ENCODE results near the gene TALDO1.

Gene TALDO1

DNA sequence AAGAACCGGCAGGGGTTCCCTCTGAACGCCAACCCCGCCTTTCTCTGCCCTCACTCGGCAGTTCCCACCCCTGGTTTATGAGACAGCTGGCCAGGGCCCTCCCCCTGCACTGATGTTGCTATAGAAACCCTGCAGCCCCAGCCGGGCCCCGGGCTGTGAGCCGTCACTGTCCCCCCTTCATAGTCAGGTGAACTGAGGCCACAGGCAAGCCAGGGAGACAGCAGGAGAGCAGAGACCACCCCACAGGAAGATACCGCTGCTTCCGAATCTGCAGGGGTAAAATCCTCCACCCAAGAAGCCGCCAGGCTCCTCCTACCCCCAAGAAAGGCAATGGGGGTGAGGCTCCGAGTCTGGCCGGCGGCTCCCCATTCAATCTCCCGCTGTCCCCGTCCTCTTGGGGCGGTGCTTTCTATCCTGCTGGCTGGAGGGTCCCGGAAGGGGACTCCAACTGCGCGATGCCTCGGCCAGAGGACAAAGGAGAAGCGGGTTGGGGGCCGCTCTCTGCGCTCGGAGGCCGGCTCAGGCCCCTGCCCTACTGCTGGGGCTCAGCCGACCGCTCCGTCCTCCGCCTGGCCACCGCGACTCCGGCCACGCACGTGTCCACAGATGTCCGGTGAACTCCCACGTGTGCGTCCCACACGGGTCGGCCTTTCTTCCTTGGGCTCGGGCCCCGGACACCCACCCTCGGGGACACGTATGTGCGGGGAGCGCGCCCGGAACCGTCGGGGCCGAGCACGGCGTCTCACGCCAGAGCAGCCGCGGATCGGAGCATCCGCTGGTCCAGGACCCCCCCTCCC is 50.2 kb downstream of the TALDO1 start:
- Mint-ChIP-seq H3K4me1 (ENCODE audit: low read depth) (peaks cover 33% of the 10 kb centered on the region), H3K4me3 (peak overlapping the region; percentile 84), H3K27ac (peak overlapping the region; percentile 79), H3K27me3 (no peaks in the 10 kb centered on the region), H3K9me3 (no peaks in the 10 kb centered on the region), H3K36me3 (ENCODE audit: low read depth) (peaks cover 61% of the 10 kb centered on the region)
- intact Hi-C loops (cut with micrococcal nuclease), result no loop called here

DNA sequence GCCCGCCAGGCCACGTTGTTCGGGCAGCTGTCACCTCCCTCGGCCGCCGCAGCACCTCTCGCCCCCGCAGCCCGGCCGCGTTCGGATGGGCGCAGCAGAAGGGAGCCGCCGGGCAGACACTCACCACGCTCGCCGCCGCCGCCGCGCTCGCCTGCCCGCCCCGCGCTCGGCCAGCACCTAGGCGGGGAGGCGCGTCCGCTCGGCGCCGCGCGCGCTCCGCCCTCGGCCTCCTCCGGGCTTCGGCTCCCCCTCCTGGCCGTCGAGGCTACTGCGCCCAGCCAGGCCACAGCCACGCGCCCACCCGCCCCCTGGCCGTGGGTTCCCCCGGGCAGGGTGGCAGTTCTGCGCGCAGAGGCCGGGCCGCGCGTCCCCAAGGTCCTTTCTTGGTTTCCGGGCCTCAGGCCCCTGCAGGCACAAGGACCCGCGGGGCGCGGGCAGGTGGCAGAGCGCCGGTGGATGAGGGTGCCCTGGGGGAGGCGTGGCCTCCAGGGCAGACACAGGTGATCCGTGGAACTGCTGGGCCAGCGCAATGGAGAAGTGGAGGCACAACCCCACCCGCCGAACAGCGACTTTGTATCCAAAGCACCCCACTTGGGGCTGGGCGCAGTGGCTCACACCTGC is 50.9 kb downstream of the TALDO1 start, which contains the start of gene SLC25A22:
TSS of gene SLC25A22 (minus strand) at position 189 of the 621 bp plus-strand sequence. CDS start 3,275 bp downstream, outside the sequence.
- intact Hi-C loops (cut with micrococcal nuclease), result no loop called here
- peak within 1 kb of the TSS; percentile 84 for H3K4me3 Mint-ChIP-seq
- peaks cover 33% of the 10 kb centered on the region for H3K4me1 Mint-ChIP-seq (ENCODE audit: low read depth)
- no peaks in the 10 kb centered on the region for H3K27me3 Mint-ChIP-seq
- peak within 1 kb of the TSS; percentile 79 for H3K27ac Mint-ChIP-seq
- peaks cover 61% of the 10 kb centered on the region for H3K36me3 Mint-ChIP-seq (ENCODE audit: low read depth)
- H3K9me3 Mint-ChIP-seq, result no peaks in the 10 kb centered on the region

DNA sequence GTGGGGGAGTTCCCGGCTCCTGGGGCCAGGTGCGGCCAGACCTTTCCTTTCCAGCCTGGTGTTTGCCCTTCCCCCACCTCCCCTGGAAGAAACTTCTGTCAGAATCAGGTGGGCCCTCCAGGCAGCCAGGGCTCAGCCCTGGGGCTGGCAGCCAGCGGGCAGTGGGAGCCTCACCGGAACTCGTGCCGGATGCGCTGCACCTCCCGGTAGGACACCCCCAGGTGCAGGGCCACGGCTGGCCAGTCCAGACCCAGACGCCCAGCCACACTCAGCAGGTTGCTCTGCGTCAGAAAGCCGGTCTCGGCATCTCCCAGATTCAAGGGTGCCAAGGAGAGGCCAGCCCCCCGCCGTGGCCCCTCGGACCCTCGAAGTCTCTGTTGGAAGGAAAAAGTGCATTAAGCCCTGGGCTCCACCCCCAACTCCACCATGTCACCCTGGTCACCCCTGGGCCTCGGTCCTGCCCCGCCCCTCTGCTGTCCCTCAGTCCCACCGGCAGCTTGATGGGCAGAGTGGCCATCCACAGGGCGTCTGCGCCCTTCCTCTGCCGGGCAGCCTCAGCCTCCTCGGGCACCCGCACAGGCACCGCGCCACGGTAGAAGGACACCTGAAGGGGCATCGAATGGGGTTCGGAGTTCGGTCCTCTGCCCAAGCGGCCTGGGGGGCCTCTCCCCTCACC is 52.5 kb downstream of the TALDO1 start:
- Mint-ChIP-seq H3K9me3 (no peaks in the 10 kb centered on the region), H3K36me3 (ENCODE audit: low read depth) (peaks cover 52% of the 10 kb centered on the region), H3K4me3 (no peak overlapping the region), H3K27ac (no peak overlapping the region), H3K27me3 (peaks cover 2% of the 10 kb centered on the region), H3K4me1 (ENCODE audit: low read depth) (peaks cover 41% of the 10 kb centered on the region)
- intact Hi-C loops (cut with micrococcal nuclease), result no loop called here

DNA sequence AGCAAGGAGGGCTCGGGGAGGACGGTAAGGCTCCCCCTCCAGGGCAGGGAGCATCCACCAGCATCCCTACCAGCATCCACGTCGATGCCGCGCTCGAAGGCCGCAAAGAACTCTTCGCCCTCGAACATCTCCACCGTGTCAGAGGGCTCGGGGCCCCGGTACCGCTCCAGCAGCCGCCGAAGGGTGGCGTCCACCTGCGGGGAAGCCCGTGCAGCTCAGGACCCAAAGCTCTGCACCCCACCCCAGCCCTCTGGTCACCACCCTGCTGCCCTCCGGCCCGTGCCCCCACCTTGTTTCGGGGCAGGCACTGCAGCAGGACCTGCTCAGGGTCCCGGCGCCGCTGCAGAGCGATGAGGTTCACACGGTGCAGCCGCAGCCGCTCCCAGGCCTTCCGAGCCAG is 53.2 kb downstream of the TALDO1 start:
- Mint-ChIP-seq H3K4me1 (ENCODE audit: low read depth) (peaks cover 35% of the 10 kb centered on the region), H3K27me3 (peaks cover 2% of the 10 kb centered on the region), H3K36me3 (ENCODE audit: low read depth) (peaks cover 52% of the 10 kb centered on the region), H3K27ac (no peak overlapping the region), H3K4me3 (no peak overlapping the region), H3K9me3 (no peaks in the 10 kb centered on the region)
- intact Hi-C loops (cut with micrococcal nuclease), result no loop called here

DNA sequence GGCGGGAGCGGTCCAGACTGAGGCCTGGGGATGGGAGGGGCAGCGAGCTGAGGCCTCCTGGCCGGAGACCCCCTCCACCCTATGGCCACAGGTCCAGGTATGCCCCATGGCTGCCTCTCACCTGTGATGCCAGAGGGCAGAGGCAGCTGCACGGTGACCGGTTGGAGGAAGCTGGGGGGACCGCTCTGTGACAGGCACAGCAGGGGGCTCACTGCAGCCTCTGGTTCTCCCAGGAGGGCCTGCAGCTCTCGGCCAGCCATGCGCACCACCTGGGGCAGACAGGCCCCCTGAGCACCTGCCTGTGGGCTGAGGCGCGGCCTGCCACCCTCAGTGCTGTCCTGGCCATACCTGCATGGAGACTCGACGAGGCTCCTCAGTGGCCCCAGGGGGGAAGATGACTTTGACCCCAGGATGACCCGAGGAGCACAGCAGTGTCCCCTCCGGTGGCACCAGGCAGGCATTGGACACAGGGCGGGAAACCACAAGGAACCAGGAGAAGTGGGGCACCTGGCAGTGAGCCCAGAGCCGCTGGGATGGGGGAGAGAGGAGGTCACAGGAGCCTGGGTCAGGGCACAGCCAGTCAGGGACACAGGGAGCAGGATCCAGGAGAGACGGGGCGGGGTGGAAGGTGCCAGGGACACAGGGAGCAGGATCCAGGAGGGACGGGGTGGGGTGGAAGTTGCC is 54.0 kb downstream of the TALDO1 start:
- no peak overlapping the region for H3K4me3 Mint-ChIP-seq
- H3K27me3 Mint-ChIP-seq, result peaks cover 2% of the 10 kb centered on the region
- peaks cover 28% of the 10 kb centered on the region for H3K4me1 Mint-ChIP-seq (ENCODE audit: low read depth)
- no peaks in the 10 kb centered on the region for H3K9me3 Mint-ChIP-seq
- H3K36me3 Mint-ChIP-seq (ENCODE audit: low read depth), result peaks cover 52% of the 10 kb centered on the region
- intact Hi-C loops (cut with micrococcal nuclease), result no loop called here
- no peak overlapping the region for H3K27ac Mint-ChIP-seq

DNA sequence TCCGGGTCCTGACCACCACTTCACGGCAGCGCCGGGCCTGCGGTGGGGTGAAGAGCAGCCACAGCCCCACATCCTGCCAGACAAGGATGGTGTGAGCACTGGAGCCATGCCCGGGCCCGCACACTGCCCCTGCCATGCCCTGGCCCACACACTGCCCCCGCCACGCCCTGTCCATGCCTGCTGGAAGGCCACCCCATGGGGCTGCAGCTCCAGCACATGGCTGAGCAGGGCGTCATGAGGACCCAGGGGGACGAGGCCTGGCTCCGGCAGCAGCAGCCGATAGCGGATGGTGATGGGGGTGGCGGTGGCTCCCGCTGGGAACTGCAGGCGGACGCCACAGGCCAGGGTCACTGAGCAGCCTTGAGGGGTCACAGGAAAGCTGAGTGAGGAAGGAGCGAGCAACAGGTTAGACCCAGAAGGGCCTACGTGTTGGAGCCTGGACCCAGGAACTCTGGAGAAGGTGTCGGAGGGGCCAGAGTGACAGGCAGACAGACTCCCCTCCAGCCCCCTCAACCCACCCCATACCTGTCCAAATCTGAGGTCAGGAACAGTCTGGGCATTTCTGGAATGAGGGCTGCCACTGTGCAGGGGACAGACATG is 54.9 kb downstream of the TALDO1 start:
- Mint-ChIP-seq H3K4me3 (no peak overlapping the region), H3K27me3 (peaks cover 2% of the 10 kb centered on the region), H3K9me3 (no peaks in the 10 kb centered on the region), H3K4me1 (ENCODE audit: low read depth) (peaks cover 23% of the 10 kb centered on the region), H3K27ac (no peak overlapping the region), H3K36me3 (ENCODE audit: low read depth) (peaks cover 52% of the 10 kb centered on the region)
- intact Hi-C loops (cut with micrococcal nuclease), result no loop called here

DNA sequence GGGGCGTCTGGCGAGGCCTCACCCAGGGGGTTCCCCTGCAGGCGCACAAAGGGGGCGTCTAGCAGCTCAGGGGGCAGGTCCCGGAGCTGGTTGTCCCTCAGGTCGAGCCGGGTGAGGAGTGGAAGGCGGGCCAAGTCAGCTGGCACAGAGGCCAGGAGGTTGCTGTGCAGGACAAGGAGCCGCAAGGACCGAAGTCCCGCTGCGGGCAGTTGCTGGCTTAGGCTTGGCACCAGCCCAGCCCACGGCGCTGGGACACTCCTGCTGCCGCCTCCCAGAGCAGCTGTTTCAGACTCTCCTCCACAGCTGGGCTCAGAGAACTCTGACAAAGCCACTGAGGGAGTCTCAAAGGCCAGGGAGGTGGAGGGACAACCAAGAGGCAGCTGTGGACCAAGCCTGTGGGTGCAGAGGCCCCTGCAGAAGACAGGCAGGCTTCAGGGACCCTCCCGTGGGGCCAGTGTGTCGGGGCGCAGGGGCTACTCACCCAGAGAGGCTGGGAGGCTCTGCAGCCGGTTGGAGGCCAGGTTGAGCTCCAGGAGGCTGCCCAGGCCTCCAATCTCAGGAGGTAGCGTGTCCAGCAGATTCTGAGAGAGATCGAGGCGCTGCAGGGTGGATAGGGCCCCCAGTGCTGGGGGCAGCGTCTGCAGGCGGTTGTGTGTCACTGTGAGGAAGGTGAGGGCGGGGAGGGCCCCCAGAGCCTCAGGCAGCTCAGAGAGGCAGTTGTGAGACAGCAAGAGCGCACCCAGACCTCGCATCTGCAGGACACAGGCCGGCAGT is 55.6 kb downstream of the TALDO1 start:
- Mint-ChIP-seq H3K36me3 (ENCODE audit: low read depth) (peaks cover 52% of the 10 kb centered on the region), H3K4me1 (ENCODE audit: low read depth) (peaks cover 23% of the 10 kb centered on the region), H3K27me3 (peaks cover 2% of the 10 kb centered on the region), H3K27ac (no peak overlapping the region), H3K9me3 (no peaks in the 10 kb centered on the region), H3K4me3 (no peak overlapping the region)
- intact Hi-C loops (cut with micrococcal nuclease), result no loop called here

DNA sequence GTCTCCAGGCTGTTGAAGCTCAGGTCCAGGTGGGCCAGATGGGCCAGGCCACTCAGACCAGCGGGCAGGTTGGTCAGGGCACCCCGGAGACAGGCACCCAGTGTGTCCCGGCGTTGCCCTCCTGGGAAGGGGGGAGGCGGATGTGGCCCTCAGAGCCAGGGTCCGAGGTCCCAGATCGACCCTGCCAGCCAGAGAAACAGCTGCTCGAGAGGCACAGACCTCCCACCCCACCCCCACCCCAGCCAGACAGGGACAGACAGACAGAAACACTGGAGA is 56.1 kb downstream of the TALDO1 start:
- Mint-ChIP-seq H3K36me3 (ENCODE audit: low read depth) (peaks cover 52% of the 10 kb centered on the region), H3K4me1 (ENCODE audit: low read depth) (peaks cover 27% of the 10 kb centered on the region), H3K27ac (no peak overlapping the region), H3K4me3 (no peak overlapping the region), H3K27me3 (peaks cover 2% of the 10 kb centered on the region), H3K9me3 (no peaks in the 10 kb centered on the region)
- intact Hi-C loops (cut with micrococcal nuclease), result no loop called here

DNA sequence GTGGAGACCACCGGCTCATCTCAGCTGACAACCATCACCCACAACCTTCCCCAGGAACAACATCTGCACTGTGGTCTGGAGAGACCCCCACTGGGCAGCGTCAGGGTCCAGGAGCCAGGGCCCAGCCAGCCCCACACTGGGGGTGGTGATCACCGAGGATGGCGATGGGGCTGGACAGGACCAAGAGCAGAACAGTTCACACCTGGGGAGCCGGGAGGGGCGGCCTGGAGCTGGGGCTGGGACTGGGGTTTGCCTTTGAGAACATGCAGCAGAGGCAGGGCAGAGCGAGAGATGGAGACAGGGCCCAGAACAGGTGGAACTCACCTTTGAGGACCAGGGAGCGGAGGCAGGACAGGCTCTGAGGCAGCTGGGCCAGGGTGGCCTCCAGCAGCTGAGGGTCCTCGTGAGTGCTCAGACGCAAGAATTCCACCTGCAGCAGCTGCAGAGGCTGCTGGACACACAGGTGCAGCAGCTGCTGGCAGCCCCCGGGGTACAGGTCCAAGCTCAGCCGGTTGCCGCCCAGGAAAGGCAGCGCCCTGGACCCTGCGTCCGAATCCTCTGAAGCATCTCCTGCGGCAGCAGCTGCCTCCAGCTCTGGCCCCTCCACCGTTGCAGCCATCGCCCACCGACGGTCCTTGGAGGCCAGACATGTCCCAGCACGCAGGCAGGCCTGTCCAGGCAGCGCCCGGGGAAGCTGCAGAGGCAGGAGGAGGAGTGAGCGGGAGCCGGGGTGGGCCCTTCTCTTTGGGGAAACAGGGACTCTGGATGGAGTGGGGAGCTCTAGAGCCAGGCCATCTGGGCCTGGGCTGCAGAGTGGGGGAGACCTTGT is 56.7 kb downstream of the TALDO1 start:
- Mint-ChIP-seq H3K9me3 (no peaks in the 10 kb centered on the region), H3K27ac (no peak overlapping the region), H3K4me1 (ENCODE audit: low read depth) (peaks cover 33% of the 10 kb centered on the region), H3K36me3 (ENCODE audit: low read depth) (peaks cover 53% of the 10 kb centered on the region), H3K4me3 (peak overlapping the region; percentile 73), H3K27me3 (peaks cover 2% of the 10 kb centered on the region)
- intact Hi-C loops (cut with micrococcal nuclease), result no loop called here

DNA sequence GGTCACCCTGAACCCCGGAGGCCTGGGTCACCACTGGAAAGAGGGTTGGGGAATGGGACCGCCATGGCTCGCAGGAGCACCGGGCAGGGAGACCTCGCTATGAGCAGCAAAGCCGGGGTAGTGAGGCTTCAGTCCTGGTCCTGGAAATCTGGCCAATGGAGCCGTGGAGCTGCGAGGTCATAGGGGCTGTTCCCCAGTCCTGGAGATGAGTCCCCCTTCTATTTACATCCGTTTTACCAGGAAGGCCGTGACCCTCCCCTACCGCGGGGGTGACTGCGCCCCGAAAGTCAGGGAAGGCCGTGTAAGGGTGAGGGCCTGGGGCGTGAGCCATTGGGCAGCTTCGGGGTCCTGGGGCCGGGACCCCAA is 57.3 kb downstream of the TALDO1 start:
- intact Hi-C loops (cut with micrococcal nuclease), result no loop called here
- Mint-ChIP-seq H3K36me3 (ENCODE audit: low read depth) (peaks cover 53% of the 10 kb centered on the region), H3K4me3 (peak overlapping the region; percentile 73)

DNA sequence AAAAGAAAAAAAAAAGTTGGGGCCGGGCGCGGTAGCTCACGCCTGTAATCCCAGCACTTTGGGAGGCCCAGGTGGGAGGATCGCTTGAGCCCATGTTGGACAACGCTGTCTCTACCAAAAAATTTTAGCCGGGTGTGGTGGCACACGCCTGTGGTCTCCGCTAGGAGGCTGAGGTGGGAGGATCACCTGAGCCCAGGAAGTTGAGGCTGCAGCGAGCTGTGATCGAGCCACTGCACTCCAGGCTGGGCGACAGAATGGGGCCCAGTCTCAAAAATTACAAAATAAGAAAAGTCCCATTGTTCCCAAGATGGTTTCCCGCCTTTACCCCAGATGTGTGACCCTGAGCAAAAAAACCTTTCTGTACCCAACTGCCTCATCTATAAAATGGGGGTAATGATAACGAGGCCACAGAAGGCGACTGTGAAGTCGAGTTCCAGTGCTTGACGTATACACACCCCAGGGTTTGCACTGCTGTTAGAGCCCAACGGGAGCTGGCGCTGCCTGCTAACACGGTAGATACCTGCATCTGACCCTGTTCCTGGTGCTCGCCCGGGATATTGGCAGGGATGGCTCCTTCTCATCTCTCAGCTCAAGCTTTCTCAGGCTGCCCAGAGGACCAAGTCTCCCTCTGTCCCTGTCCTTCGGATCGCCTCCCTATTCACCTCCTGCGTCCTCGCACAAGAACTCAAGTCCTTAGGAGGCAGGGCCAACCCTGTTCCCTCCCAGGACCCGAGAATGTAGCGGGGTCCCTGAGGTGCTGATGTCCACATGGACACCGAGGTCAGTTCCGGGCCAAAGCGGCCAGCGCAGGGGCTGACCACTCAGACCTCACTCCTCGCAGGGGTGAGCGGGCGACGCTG is 61.4 kb downstream of the TALDO1 start:
- Mint-ChIP-seq H3K36me3 (ENCODE audit: low read depth) (peaks cover 55% of the 10 kb centered on the region), H3K4me3 (peak overlapping the region; percentile 92), H3K4me1 (ENCODE audit: low read depth) (peaks cover 59% of the 10 kb centered on the region), H3K27me3 (peaks cover 2% of the 10 kb centered on the region), H3K9me3 (no peaks in the 10 kb centered on the region), H3K27ac (peak overlapping the region; percentile 97)
- intact Hi-C loops (cut with micrococcal nuclease), result loop anchor here (1.0 to 5.0 kb wide), 2 partner anchors 11 to 34 kb away; partner anchors contain the start of genes POLR2L and TSPAN4

More for the DNA sequence above, 57.3 kb downstream of the TALDO1 start:
- Mint-ChIP-seq H3K27ac (no peak overlapping the region), H3K4me1 (ENCODE audit: low read depth) (peaks cover 35% of the 10 kb centered on the region), H3K9me3 (no peaks in the 10 kb centered on the region), H3K27me3 (peaks cover 2% of the 10 kb centered on the region)

All from dendritic cell treated with granulocyte-macrophage colony-stimulating factor and Interleukin-4, amounts not matched to agents 40 ng/mL and 50 ng/mL, for 4 days (primary cell).